HepG2 (cell line): ENCODE data around the gene DHRS1. TPM values are rescaled to one million over a fixed set of nuclear protein-coding genes. Genes with fewer than 3 reads are reported as not detected.
A peak's percentile ranks its signal among the peaks of the same experiment; 100 is the strongest.

ENCODE experiments used
- AFF4 ChIP-seq: sonication (generic); formaldehyde crosslinking; IDR thresholded peaks from 2 replicates; pipeline ENCODE4 v1.4.0; 2020; ENCODE audit warnings: missing genetic modification reagents
- ATM ChIP-seq: fragments of 450-650 bp; IDR thresholded peaks from 2 replicates; pipeline ENCODE4 v1.7.1; 2017; ENCODE audit warnings: mild to moderate bottlenecking, borderline replicate concordance
- BRCA1 ChIP-seq: sonication (generic); formaldehyde crosslinking; IDR thresholded peaks from 2 replicates; pipeline ENCODE4 v1.4.0; 2020; ENCODE audit warnings: missing genetic modification reagents
- FUBP1 ChIP-seq: sonication (generic); formaldehyde crosslinking; IDR thresholded peaks from 2 replicates; pipeline ENCODE4 v1.5.1; 2020; ENCODE audit warnings: missing genetic modification reagents, mild to moderate bottlenecking, borderline replicate concordance
- HNRNPUL1 ChIP-seq: fragments of 200-400 bp; formaldehyde crosslinking; IDR thresholded peaks from 2 replicates; pipeline ENCODE4 v1.6.1; 2017; ENCODE audit warnings: low read depth, mild to moderate bottlenecking, low read length, moderate library complexity
- HOXA3 ChIP-seq: sonication (generic); formaldehyde crosslinking; IDR thresholded peaks from 2 replicates; pipeline ENCODE4 v1.5.0; 2020; ENCODE audit warnings: missing genetic modification reagents
- KDM5B ChIP-seq: sonication (generic); formaldehyde crosslinking; IDR thresholded peaks from 2 replicates; pipeline ENCODE4 v1.4.0; 2020; ENCODE audit warnings: missing genetic modification reagents, mild to moderate bottlenecking, borderline replicate concordance
- NFATC3 ChIP-seq: sonication (generic); formaldehyde crosslinking; IDR thresholded peaks from 2 replicates; pipeline ENCODE4 v1.5.1; 2020; ENCODE audit warnings: mild to moderate bottlenecking, missing genetic modification reagents
- PRDM10 ChIP-seq: sonication (generic); formaldehyde crosslinking; IDR thresholded peaks from 2 replicates; pipeline ENCODE4 v1.4.0; 2020; ENCODE audit warnings: low read depth, missing genetic modification reagents
- RFX3 ChIP-seq: IDR thresholded peaks from 2 replicates; pipeline ENCODE4 v1.6.1; 2016; ENCODE audit warnings: missing biosample characterization, missing genetic modification reagents
- SAFB2 ChIP-seq: sonication (generic); formaldehyde crosslinking; IDR thresholded peaks from 2 replicates; pipeline ENCODE4 v1.5.1; 2020; ENCODE audit warnings: missing genetic modification reagents, low read depth, mild to moderate bottlenecking, borderline replicate concordance
- SNAPC2 ChIP-seq: sonication (generic); formaldehyde crosslinking; IDR thresholded peaks from 2 replicates; pipeline ENCODE4 v1.8.1; 2022; ENCODE audit warnings: mild to moderate bottlenecking, missing genetic modification reagents
- ZBTB37 ChIP-seq: sonication (generic); formaldehyde crosslinking; IDR thresholded peaks from 2 replicates; pipeline ENCODE4 v1.4.0; 2020; ENCODE audit warnings: mild to moderate bottlenecking, missing genetic modification reagents
- ZMYM4 ChIP-seq: sonication (generic); formaldehyde crosslinking; IDR thresholded peaks from 2 replicates; pipeline ENCODE4 v1.8.1; 2023; ENCODE audit warnings: mild to moderate bottlenecking, missing genetic modification reagents
- ZNF12 ChIP-seq: sonication (generic); formaldehyde crosslinking; IDR thresholded peaks from 2 replicates; pipeline ENCODE4 v1.5.0; 2020; ENCODE audit warnings: missing genetic modification reagents
- ZNF180 ChIP-seq: sonication (generic); formaldehyde crosslinking; IDR thresholded peaks from 2 replicates; pipeline ENCODE4 v1.4.0; 2020; ENCODE audit warnings: low read depth, missing genetic modification reagents, borderline replicate concordance
- ZNF256 ChIP-seq: sonication (generic); formaldehyde crosslinking; conservative IDR thresholded peaks from 2 replicates; pipeline ENCODE4 v1.4.0; 2020; ENCODE audit warnings: missing genetic modification reagents
- ZNF3 ChIP-seq: IDR thresholded peaks from 2 replicates; pipeline ENCODE4 v1.7.0; 2017; ENCODE audit warnings: inconsistent platforms
- ZNF605 ChIP-seq: sonication (generic); formaldehyde crosslinking; IDR thresholded peaks from 2 replicates; pipeline ENCODE4 v1.8.0; 2022; ENCODE audit warnings: mild to moderate bottlenecking, missing genetic modification reagents
- polyA plus RNA-seq, 8 experiments: library from polyadenylated mRNA; depleted of rRNA in 3 of 8; stranded (reverse) in 7 of 8; unstranded in 1 of 8; fragments of >200 nt; fragmentation: Illumina TruSeq in 4 of 8; extraction: Trizol in 4 of 8; gene quantifications; 2 replicates each; pipeline versions ENCODE4 v1.2.1 to v1.2.3, GENCODE V29; 2011 to 2016; ENCODE audit warnings: low read depth in 4 of 8, missing spikeins in 1 of 8, mixed read lengths in 1 of 8; ENCODE audit not compliant: insufficient read depth in 1 of 8
- total RNA-seq, 5 experiments: library from RNA; depleted of rRNA; stranded (reverse); fragments of >200 nt; fragmentation: Illumina TruSeq; extraction: Trizol; gene quantifications; 2 replicates each; pipeline ENCODE4 v1.2.3, GENCODE V29; 2016; ENCODE audit warnings: low read depth in 1 of 5

DHRS1 gene
- total and polyA plus RNA-seq, 2 of the 13 experiments (the other 11 are each of a cell fraction or from before 2014, with no cell fraction given), result 49.8 to 60.8 TPM

- TF ChIP-seq ZNF180, result no peak
- no peak for TF ChIP-seq ZNF3
- TF ChIP-seq HOXA3 (CRISPR knock-in tag), result peak; percentile 82
- TF ChIP-seq ZNF12 (CRISPR knock-in tag), result peak; percentile 11; the same call in 1 of the 2 replicates
- TF ChIP-seq ATM, result no peak
- peak; percentile 92 for TF ChIP-seq SAFB2
- TF ChIP-seq HNRNPUL1, result no peak
- peak; percentile 83 for TF ChIP-seq PRDM10 (CRISPR knock-in tag)
- TF ChIP-seq RFX3 (CRISPR knock-in tag), result no peak
- no peak; the same call in 1 of the 2 replicates for TF ChIP-seq ZMYM4 (CRISPR knock-in tag)
- 0 out of 2 replicates have a peak, but pooled peaks have one; percentile 9 for TF ChIP-seq KDM5B (CRISPR knock-in tag)
- TF ChIP-seq ZBTB37 (CRISPR knock-in tag), result no peak
- TF ChIP-seq ZNF605 (CRISPR knock-in tag), result no peak
- no peak for TF ChIP-seq SNAPC2 (CRISPR knock-in tag)
- TF ChIP-seq BRCA1, result no peak
- TF ChIP-seq AFF4 (CRISPR knock-in tag), result no peak; the same call in 1 of the 2 replicates
- TF ChIP-seq FUBP1, result no peak
- 0 out of 2 replicates have a peak, but pooled peaks have one; percentile 29 for TF ChIP-seq ZNF256 (CRISPR knock-in tag)
- no peak for TF ChIP-seq NFATC3 (CRISPR knock-in tag)
These were observed 47.1 kb downstream of the DHRS1 start (continued) for GRCh38 chr14:24252289-24253124.
